Thymus (tissue), 11 donors: ENCODE data around the gene UBR3. TPM values are rescaled to one million over a fixed set of nuclear protein-coding genes. Genes with fewer than 3 reads are reported as not detected.
"Not testable (repeated sequence)": the region's sequence is repeated elsewhere in the genome, so short reads cannot be mapped to it uniquely, and the experiment has no call there.

Experiments
- DNase-seq, 9 donors: peaks; one replicate each; pipeline ENCODE4 v3.0.0-alpha.2; 2013; ENCODE audit warnings: low spot score in 9 of 9, low read depth in 6 of 9, missing footprints in 1 of 9
- H3K27ac ChIP-seq, 2 donors: one replicate each; pipeline ENCODE4 v1.5.1; 2013; ENCODE audit warnings: control low read depth in 1 of 2, low read depth in 1 of 2, low read length in 1 of 2, mild to moderate bottlenecking in 1 of 2, moderate library complexity in 1 of 2
- H3K27me3 ChIP-seq, 2 donors: one replicate each; pipeline ENCODE4 v1.5.1; 2013; ENCODE audit warnings: low read length in 1 of 2; ENCODE audit not compliant: control insufficient read depth in 2 of 2, insufficient read depth in 1 of 2
- H3K36me3 ChIP-seq, 2 donors: one replicate each; pipeline ENCODE4 v1.5.1; 2013; ENCODE audit warnings: low read length in 1 of 2, mild to moderate bottlenecking in 1 of 2, moderate library complexity in 1 of 2; ENCODE audit not compliant: control insufficient read depth in 2 of 2, insufficient read depth in 2 of 2
- H3K4me1 ChIP-seq, 2 donors: one replicate each; pipeline ENCODE4 v1.5.1; 2013; ENCODE audit warnings: low read length in 2 of 2; ENCODE audit not compliant: control insufficient read depth in 2 of 2, insufficient read depth in 2 of 2
- H3K4me3 ChIP-seq, 2 donors: one replicate each; pipeline ENCODE4 v1.5.1; 2013; ENCODE audit warnings: low read length in 2 of 2, control low read depth in 1 of 2, mild to moderate bottlenecking in 1 of 2
- H3K9me3 ChIP-seq, 2 donors: one replicate each; pipeline ENCODE4 v1.5.1; 2013; ENCODE audit warnings: low read length in 1 of 2, mild to moderate bottlenecking in 1 of 2; ENCODE audit not compliant: control insufficient read depth in 2 of 2, insufficient read depth in 1 of 2
- WGBS: extraction: QIAGEN DNeasy Blood & Tissue Kit; methylation state at CpG from one replicate; pipeline ENCODE4 v1.1.7; 2013; 5-methylcytosine and 5-hydroxymethylcytosine counted together
- polyA plus RNA-seq: library from polyadenylated mRNA; stranded (reverse); fragments of 200-250 nt; gene quantifications from one replicate; pipeline ENCODE4 v1.2.3, GENCODE V29; 2013
- total RNA-seq: library from RNA; stranded (reverse); fragments of 120-200 nt; gene quantifications from one replicate; pipeline ENCODE4 v1.2.4, GENCODE V29; 2013
- donor health status: healthy.

UBR3 gene
- total and polyA plus RNA-seq, 2 donors = 14.1 to 20.1 TPM

GRCh38 chr2:169819106-169819505 lies 8.1 kb upstream of the UBR3 start:
- H3K36me3 ChIP-seq = peaks cover 11 to 36% of the 10 kb centered on the region in 2 donors
- no peak overlapping the region for H3K27ac ChIP-seq
- DNase-seq = no peak
- H3K4me1 ChIP-seq = peaks cover 4 to 14% of the 10 kb centered on the region in 2 donors
- H3K9me3 ChIP-seq = peaks cover 0 to 3% of the 10 kb centered on the region in 2 donors
- H3K27me3 ChIP-seq = no peaks in the 10 kb centered on the region
- H3K4me3 ChIP-seq = no peak overlapping the region
- 96% methylated on average over 1 of the region's 1 CpG for whole genome bisulfite sequencing

GRCh38 chr2:169820101-169820500 lies 7.2 kb upstream of the UBR3 start:
- not testable (repeated sequence) for H3K9me3 ChIP-seq, H3K4me3 ChIP-seq, H3K27me3 ChIP-seq, H3K27ac ChIP-seq, DNase-seq
- peaks cover 8 to 29% of the 10 kb centered on the region in 2 donors for H3K36me3 ChIP-seq
- peaks cover 7 to 16% of the 10 kb centered on the region in 2 donors for H3K4me1 ChIP-seq
- WGBS = 97% methylated on average over 7 of the region's 7 CpGs

DNA sequence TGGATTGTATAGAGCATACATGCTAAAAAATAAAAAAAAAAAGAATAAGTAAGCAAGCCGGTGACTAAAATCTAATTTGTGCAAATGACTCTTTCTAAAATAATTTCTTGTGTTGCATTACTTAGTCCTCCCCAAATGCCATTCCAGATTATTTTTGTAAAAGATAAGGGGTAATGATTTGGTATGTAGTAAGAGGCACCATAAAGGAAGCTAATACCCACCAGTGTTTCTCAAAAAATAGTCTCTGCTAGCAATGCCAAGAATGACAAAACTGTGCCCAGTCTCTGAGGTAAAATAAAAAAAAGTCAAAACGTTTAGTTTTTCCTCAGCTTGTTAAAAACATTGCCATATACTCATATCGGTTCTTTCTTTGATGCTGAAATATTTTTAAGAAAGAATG lies 5.2 kb upstream of the UBR3 start:
- H3K4me3 ChIP-seq = no peak overlapping the region
- 91% methylated on average over 3 of the region's 3 CpGs for WGBS
- peaks cover 7 to 20% of the 10 kb centered on the region in 2 donors for H3K36me3 ChIP-seq
- no peaks in the 10 kb centered on the region for H3K9me3 ChIP-seq
- peaks cover 9 to 18% of the 10 kb centered on the region in 2 donors for H3K4me1 ChIP-seq
- no peaks in the 10 kb centered on the region for H3K27me3 ChIP-seq
- DNase-seq = no peak
- no peak overlapping the region for H3K27ac ChIP-seq

DNA sequence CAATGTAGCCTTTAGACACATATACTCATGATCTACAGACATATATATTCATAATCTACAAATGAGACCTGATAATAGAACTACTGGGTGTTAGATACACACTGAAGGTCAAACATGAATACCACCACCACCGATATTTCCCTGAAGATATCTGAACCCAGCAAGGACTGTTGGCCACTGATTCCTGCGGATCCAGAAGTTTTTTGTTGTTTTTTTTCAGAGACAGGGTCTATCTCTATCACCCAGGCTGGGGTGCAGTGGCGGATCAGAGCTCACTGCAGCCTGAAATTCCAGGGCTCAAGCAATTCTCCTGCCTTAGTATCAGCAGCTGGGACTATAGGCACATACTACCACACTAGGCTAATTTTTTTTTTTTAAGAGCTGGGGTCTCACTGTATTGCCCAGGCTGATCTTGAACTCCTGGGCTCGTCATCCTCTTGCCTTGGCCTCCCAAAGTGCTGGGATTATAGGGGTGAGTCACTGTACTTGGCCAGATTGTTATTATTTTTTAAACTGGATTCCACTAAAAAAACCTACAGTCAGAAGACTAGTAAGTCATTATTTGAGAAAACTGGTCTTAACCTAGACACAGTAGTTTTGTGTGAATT lies 4.4 kb upstream of the UBR3 start:
- 99% methylated on average over 4 of the region's 4 CpGs for WGBS
- Histone ChIP-seq H3K27ac (no peak overlapping the region), H3K27me3 (no peaks in the 10 kb centered on the region), H3K4me3 (no peak overlapping the region), H3K36me3 (peaks cover 4 to 18% of the 10 kb centered on the region in 2 donors), H3K9me3 (no peaks in the 10 kb centered on the region), H3K4me1 (peaks cover 9 to 18% of the 10 kb centered on the region in 2 donors)
- DNase-seq = no peak

DNA sequence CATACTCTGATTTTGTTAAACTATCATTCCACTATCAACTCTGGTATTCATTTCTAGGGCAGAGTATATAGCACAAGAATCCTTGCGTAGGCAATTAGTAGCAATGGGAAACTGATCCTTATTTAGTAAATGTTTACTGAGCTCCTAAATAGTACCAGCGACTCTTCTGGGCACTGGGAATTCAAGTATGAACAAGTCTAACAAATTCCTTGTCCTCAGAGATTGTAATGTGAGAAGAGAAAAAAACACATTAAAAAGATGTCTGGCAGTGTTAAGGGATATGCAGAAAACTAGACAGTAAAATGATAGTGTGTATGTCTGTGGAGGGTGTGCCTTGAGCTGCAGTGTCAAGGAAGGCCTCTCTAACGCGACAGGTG lies 3.3 kb upstream of the UBR3 start:
- WGBS = 42% methylated on average over 4 of the region's 4 CpGs

DNA sequence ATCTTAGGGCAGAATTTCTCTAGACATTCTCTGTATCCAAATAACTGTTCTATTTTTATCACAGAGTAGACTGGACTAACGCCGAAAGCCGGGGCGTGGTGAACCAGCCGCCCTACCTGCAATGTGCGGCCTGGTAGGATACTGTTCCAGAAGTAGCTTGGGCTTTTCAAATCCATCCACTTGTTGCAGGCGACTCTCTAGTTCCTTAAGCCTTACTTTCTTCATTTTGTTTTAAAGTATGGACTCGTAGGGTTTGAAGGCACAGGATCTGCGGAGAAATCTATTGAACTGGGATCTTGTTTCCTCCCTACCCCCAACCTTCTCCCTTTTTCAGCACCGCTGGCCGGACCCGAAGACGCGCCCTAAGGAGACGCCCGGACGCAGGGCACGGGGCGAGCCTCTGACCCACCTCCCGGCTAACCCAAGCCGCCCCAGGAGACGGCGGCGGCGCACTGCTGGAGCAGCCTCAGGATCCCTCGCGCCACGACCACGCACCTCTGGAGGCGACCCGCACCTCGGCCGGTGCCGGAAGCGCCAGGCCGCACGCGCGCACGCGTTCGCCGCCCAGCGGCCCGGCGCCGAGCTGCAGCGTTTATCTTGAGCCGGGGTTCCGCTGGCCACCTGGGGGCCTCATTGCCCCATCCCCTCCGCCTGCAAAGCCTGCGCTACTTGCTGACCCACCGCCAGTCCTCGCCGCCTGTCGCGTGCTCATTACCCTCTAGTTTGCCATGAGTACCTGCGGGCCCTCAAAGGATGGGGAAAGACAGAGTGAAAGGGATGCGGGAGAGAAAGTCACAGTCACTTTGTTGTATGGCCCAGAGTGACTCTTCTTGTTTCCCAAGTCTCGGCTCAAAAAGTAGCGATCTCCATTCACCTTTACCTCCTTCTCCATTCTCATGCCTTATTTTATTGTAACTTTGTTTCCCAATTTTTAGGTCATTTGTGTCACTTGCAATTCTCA lies 2.6 kb upstream of the UBR3 start, which contains the start of gene METTL5:
METTL5 (minus strand) TSS at position 533 of the 961 bp plus-strand sequence; CDS start at position 225, 308 bp downstream.
- peak in 8 of 9 donors; percentile 53 to 87 (median 72) for DNase-seq
- Histone ChIP-seq H3K36me3 (peaks cover 0 to 6% of the 10 kb centered on the region in 2 donors), H3K27ac (peak within 1 kb of the TSS; percentile 59 to 72), H3K9me3 (no peaks in the 10 kb centered on the region), H3K4me1 (peaks cover 17 to 21% of the 10 kb centered on the region in 2 donors), H3K27me3 (no peaks in the 10 kb centered on the region), H3K4me3 (peak within 1 kb of the TSS; percentile 62 to 73)
- WGBS = 2% methylated on average over 61 of the region's 61 CpGs

More for the DNA sequence above, 3.3 kb upstream of the UBR3 start:
- Histone ChIP-seq H3K4me1 (peaks cover 17 to 21% of the 10 kb centered on the region in 2 donors), H3K36me3 (peaks cover 0 to 9% of the 10 kb centered on the region in 2 donors), H3K4me3 (peak overlapping the region; percentile 62 to 73), H3K9me3 (no peaks in the 10 kb centered on the region), H3K27me3 (no peaks in the 10 kb centered on the region), H3K27ac (peak overlapping the region in 1 of 2 donors; percentile 59)
- DNase-seq = peak in 1 of 9 donors; percentile 13

DNA sequence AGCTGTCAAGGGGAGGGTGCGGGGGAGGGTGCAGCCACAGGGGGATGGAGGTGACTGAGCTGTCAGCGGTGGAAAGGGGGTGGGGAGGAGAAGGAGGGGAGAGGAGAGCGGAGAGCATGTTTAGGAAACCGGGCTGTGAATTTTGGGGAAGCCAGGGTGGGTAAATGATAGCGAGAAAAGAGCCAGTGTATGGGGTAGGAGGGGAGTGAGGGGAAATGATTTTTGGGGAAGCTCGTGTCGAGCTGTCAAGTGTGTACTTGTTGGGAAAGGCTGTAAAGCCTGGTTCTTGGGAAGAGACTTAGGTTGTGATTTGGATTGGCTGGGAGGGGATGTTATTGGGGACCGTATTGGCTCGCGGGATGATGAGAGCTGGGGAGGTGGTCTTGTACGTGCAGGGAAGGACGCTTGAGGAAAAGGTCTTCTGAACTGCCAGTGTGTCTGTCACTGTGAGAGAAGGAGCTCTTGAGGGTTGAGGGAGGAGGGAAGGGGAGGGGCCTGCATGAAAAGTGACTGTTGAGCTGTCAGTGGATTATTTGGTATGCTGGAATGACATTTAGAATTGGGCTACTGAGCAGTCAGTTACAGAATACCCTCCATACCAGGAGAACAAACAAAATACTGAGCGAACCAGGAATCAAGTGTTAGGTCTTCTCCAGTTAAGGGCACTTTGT lies 1.0 kb downstream of the UBR3 start:
- Histone ChIP-seq H3K27ac (peak overlapping the region; percentile 44 to 65), H3K4me1 (peaks cover 13 to 16% of the 10 kb centered on the region in 2 donors)
- peak in 7 of 9 donors; percentile 24 to 78 (median 53) for DNase-seq

GRCh38 chr2:169834401-169834800 lies 7.1 kb downstream of the UBR3 start:
- Histone ChIP-seq H3K27me3 (no peaks in the 10 kb centered on the region), H3K4me3 (no peak overlapping the region), H3K27ac (no peak overlapping the region), H3K4me1 (no peaks in the 10 kb centered on the region), H3K9me3 (no peaks in the 10 kb centered on the region), H3K36me3 (no peaks in the 10 kb centered on the region)
- WGBS = 95% methylated on average over 1 of the region's 1 CpG
- no peak for DNase-seq

More for the DNA sequence above, 1.0 kb downstream of the UBR3 start:
- 2% methylated on average over 13 of the region's 13 CpGs for WGBS
- Histone ChIP-seq H3K36me3 (no peaks in the 10 kb centered on the region), H3K27me3 (no peaks in the 10 kb centered on the region), H3K4me3 (peak overlapping the region; percentile 59 to 98), H3K9me3 (no peaks in the 10 kb centered on the region)
